ENCODE results near the gene CTPS2.
A peak's percentile ranks its signal among the peaks of the same experiment; 100 is the strongest.

The CTPS2 gene

DNA sequence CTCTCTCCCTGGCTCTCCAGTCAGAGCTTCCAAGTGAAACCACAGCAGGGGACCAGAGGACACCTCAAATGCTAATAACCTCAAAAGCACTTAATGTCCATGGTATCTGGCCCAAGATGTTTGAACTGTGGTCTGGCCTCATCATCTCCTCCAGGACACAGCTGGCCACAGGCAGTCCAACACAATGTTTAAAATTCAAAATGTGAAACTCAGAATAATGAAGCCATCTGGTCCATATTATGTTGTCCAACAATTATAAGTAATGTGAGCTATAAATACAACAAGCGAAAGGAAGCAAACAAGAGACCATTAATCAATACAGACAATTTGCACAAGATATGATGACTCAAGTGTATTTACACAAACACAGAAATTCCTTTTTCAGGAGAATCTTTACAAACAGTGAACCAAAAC lies 153.3 kb downstream of the CTPS2 start:
- DNase-seq (ENCODE audit: low read depth, low spot score), result no peak

DNA sequence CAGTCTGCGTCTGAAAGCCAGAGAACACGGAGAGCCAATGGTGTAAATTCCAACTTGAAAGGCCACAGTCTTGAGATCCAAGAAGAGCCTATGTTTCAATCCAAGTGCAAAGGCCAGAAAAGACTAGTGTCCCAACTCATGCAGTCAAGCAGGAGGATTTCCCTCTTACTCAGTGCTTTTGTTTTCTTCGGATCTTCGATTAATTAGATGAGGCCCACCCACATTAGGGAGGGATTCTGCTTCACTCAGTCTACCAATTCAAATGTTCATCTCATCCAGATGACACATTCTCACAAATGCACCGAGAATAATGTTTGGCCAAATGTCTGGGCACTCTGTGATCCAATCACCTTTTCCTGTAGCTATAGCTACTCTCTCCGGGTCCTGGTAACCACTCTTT lies 154.0 kb downstream of the CTPS2 start:
- no peak for DNase-seq (ENCODE audit: low read depth, low spot score)

DNA sequence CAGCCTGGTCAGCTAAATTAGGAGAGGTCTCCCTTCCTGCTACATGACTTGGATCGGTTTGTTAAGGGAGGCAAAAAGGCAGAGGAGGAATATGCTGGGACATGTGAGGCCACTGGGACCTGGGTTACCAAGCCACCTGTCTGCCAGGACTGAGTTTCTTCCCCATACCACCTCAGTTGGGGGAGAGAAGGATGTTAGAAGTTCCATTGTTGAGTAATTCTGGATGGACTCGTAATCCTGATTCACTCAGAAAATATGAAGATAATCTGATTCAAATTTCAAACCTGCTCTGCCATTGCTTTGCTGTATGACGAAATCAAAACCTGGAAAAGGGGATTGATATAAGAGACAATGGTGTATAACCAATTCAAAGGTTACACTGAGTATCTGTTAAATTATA lies 159.9 kb downstream of the CTPS2 start:
- DNase-seq (ENCODE audit: low read depth, low spot score), result no peak

DNA sequence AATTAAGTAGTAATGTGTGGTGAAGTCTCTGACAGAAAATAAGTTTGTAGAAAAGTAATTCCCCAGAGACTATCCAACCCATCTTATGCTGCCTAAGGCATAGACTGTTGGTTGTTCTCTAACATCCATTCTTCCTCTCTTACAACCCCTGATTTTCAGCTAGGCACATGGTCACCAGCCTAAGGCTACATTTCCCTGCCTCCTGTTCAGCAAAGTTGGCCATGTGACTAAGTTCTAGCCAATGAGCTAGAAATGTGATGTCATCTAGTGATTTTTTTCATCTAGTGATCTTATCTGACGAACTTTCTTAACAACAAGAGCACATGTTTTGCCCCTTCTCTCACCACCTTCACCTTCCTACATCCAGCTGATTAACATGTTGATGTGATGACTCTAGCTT lies 164.8 kb downstream of the CTPS2 start:
- DNase-seq (ENCODE audit: low read depth, low spot score), result peak; percentile 19

DNA sequence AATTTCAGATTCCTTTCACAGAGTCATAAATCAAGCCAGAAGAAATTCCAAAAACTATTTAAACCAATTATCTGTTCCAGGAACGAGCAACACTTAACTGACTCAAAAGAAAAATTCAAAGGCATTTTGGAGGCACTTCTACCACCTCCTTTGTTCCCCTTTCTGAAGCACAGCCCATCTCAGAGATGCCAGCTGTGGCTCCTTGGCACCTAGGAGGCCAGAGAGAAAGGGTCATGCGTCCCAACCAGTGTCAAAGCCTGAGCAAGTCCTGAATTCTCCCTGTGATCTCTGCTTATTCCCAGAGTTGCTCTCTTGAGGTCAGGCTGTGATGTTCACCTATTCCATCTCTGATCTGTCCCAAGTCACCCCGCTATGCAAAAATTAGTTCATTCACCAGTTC lies 167.5 kb downstream of the CTPS2 start:
- no peak for DNase-seq (ENCODE audit: low read depth, low spot score)
